GM23338 (cell line): ENCODE data around the gene DPY19L3. TPM values are rescaled to one million over a fixed set of nuclear protein-coding genes. Genes with fewer than 3 reads are reported as not detected.

Source experiments
- ATAC-seq: fragments of 200-7000 bp; cut with Tn5 transposase; 3 replicates; pipeline ENCODE4 v1.9.1; 2020
- DNase-seq: peaks from one replicate; pipeline ENCODE4 v3.0.0-alpha.2; 2015; ENCODE audit warnings: low spot score
- H2AFZ ChIP-seq: fragments of 200-600 bp; sonication (generic); 2 replicates; pipeline ENCODE4 v1.8.0; 2016; ENCODE audit warnings: antibody characterized with exemption, mild to moderate bottlenecking, moderate library complexity
- H3F3A ChIP-seq: fragments of 200-600 bp; sonication (generic); replicated peaks from 2 replicates; pipeline ENCODE4 v1.8.0; 2017; ENCODE audit warnings: antibody characterized with exemption, mixed run types, low read depth
- H3K27ac ChIP-seq: fragments of 200-600 bp; sonication (generic); 2 replicates; pipeline ENCODE4 v1.6.1; 2016; ENCODE audit warnings: low read depth
- H3K27me3 ChIP-seq: fragments of 200-600 bp; sonication (generic); 2 replicates; pipeline ENCODE4 v1.8.0; 2016; ENCODE audit warnings: mild to moderate bottlenecking, mixed run types, moderate library complexity; ENCODE audit not compliant: insufficient read depth
- H3K36me3 ChIP-seq: fragments of 200-600 bp; sonication (generic); 2 replicates; pipeline ENCODE4 v1.8.0; 2016; ENCODE audit warnings: mild to moderate bottlenecking; ENCODE audit not compliant: insufficient read depth
- H3K4me1 ChIP-seq: fragments of 200-600 bp; sonication (generic); 2 replicates; pipeline ENCODE4 v1.8.0; 2016; ENCODE audit warnings: mild to moderate bottlenecking, moderate library complexity; ENCODE audit not compliant: insufficient read depth
- H3K4me2 ChIP-seq: fragments of 200-600 bp; sonication (generic); 2 replicates; pipeline ENCODE4 v1.7.1; 2017; ENCODE audit warnings: mixed run types
- H3K4me3 ChIP-seq: fragments of 200-600 bp; sonication (generic); 2 replicates; pipeline ENCODE4 v1.6.1; 2016; ENCODE audit warnings: mixed run types
- H3K79me2 ChIP-seq: fragments of 200-600 bp; sonication (generic); replicated peaks from 2 replicates; pipeline ENCODE4 v1.8.0; 2017; ENCODE audit warnings: mild to moderate bottlenecking; ENCODE audit not compliant: insufficient read depth
- H3K9me2 ChIP-seq: fragments of 200-600 bp; sonication (generic); 2 replicates; pipeline ENCODE4 v1.8.0; 2017; ENCODE audit not compliant: insufficient read depth
- H4K20me1 ChIP-seq: fragments of 200-600 bp; sonication (generic); replicated peaks from 2 replicates; pipeline ENCODE4 v1.8.0; 2017; ENCODE audit warnings: mild to moderate bottlenecking; ENCODE audit not compliant: insufficient read depth
- H3K27ac Mint-ChIP-seq: 2 replicates; pipeline ENCODE4 v1.8.0; 2020; ENCODE audit warnings: inconsistent platforms, mild to moderate bottlenecking, moderate library complexity, mixed read lengths
- H3K27me3 Mint-ChIP-seq: 3 replicates; pipeline ENCODE4 v1.8.0; 2022; ENCODE audit warnings: low read depth, mild to moderate bottlenecking, moderate library complexity, mixed read lengths, inconsistent platforms; ENCODE audit not compliant: insufficient read depth, poor library complexity
- H3K36me3 Mint-ChIP-seq: 3 replicates; pipeline ENCODE4 v1.8.0; 2021; ENCODE audit warnings: low read depth, mild to moderate bottlenecking, inconsistent platforms, moderate library complexity, mixed read lengths
- H3K4me1 Mint-ChIP-seq: 3 replicates; pipeline ENCODE4 v1.8.0; 2020; ENCODE audit warnings: mild to moderate bottlenecking, inconsistent platforms, mixed read lengths
- H3K4me3 Mint-ChIP-seq: 3 replicates; pipeline ENCODE4 v1.8.0; 2021; ENCODE audit warnings: moderate library complexity, mild to moderate bottlenecking, inconsistent platforms, mixed read lengths
- H3K9me3 Mint-ChIP-seq: 3 replicates; pipeline ENCODE4 v1.8.0; 2020; ENCODE audit warnings: moderate library complexity, mild to moderate bottlenecking, inconsistent platforms, mixed read lengths
- CREB1 ChIP-seq: fragments of 250-450 bp; sonication (Bioruptor Pico); IDR thresholded peaks from 2 replicates; pipeline ENCODE4 v1.5.0; 2020; ENCODE audit warnings: low read depth, mild to moderate bottlenecking, moderate library complexity
- CTCF ChIP-seq, 2 experiments: fragments of 200-600 bp in 1 of 2; sonication (generic) in 1 of 2; conservative IDR thresholded peaks; 2 replicates each; pipeline versions ENCODE4 v1.5.1 to v1.6.1; 2016 to 2017; ENCODE audit warnings: antibody characterized with exemption in 2 of 2, low read depth in 2 of 2, mild to moderate bottlenecking in 2 of 2, moderate library complexity in 1 of 2
- ETS1 ChIP-seq: IDR thresholded peaks from 2 replicates; pipeline ENCODE4 v1.6.1; 2016; ENCODE audit warnings: antibody characterized with exemption
- EZH2 ChIP-seq: fragments of 200-600 bp; sonication (generic); IDR thresholded peaks from one replicate; pipeline ENCODE4 v1.8.0; 2017; ENCODE audit warnings: antibody characterized with exemption, mild to moderate bottlenecking, low read depth; ENCODE audit not compliant: unreplicated experiment
- EZH2phosphoT487 ChIP-seq: fragments of 200-600 bp; sonication (generic); IDR thresholded peaks from one replicate; pipeline ENCODE4 v1.8.1; 2018; ENCODE audit warnings: antibody characterized with exemption; ENCODE audit not compliant: unreplicated experiment
- JUNB ChIP-seq: IDR thresholded peaks from one replicate; pipeline ENCODE4 v1.6.1; 2016; ENCODE audit warnings: antibody characterized with exemption; ENCODE audit not compliant: unreplicated experiment
- NANOG ChIP-seq: IDR thresholded peaks from 2 replicates; pipeline ENCODE4 v1.6.1; 2016; ENCODE audit warnings: antibody characterized with exemption, borderline replicate concordance
- POLR2AphosphoS5 ChIP-seq: IDR thresholded peaks from 2 replicates; pipeline ENCODE4 v1.6.1; 2016; ENCODE audit warnings: antibody characterized with exemption, low read depth
- REST ChIP-seq: IDR thresholded peaks from one replicate; pipeline ENCODE4 v1.6.1; 2018; ENCODE audit warnings: antibody characterized with exemption; ENCODE audit not compliant: unreplicated experiment
- STAT1 ChIP-seq: IDR thresholded peaks from one replicate; pipeline ENCODE4 v1.6.1; 2016; ENCODE audit warnings: antibody characterized with exemption; ENCODE audit not compliant: unreplicated experiment
- ZNF114 ChIP-seq: fragments of 250-450 bp; sonication (Bioruptor Pico); IDR thresholded peaks from 2 replicates; pipeline ENCODE4 v1.5.0; 2020; ENCODE audit warnings: mild to moderate bottlenecking, moderate library complexity
- ZNF462 ChIP-seq: fragments of 250-450 bp; sonication (Bioruptor Pico); IDR thresholded peaks from 2 replicates; pipeline ENCODE4 v1.5.0; 2020; ENCODE audit warnings: mild to moderate bottlenecking, moderate library complexity
- polyA plus RNA-seq: library from polyadenylated mRNA; unstranded; fragments of >200 nt; fragmentation: Nextera tagmentation; extraction: Ambion mirVana; gene quantifications from 2 replicates; pipeline ENCODE4 v1.2.1, GENCODE V29; 2016
- total RNA-seq: library from RNA; depleted of rRNA; stranded (reverse); fragments of >200 nt; shearing (Covaris generic); gene quantifications from 2 replicates; pipeline ENCODE4 v1.2.3, GENCODE V29; 2014

Gene DPY19L3
- total and polyA plus RNA-seq, 2 experiments from 2014 or later, result 13.5 to 46.6 TPM

GRCh38 chr19:32489971-32490370 is 84.4 kb downstream of the DPY19L3 start:
- Mint-ChIP-seq H3K9me3 (no peaks in the 10 kb centered on the region; the same call in 1 of the 3 replicates), H3K27me3 (no peaks in the 10 kb centered on the region)
- no peaks in the 10 kb centered on the region for H3K79me2 ChIP-seq

More at GRCh38 chr19:32489971-32490370, 84.4 kb downstream of the DPY19L3 start:
- DNase-seq, result no peak
- Mint-ChIP-seq H3K27ac (no peak overlapping the region), H3K4me3 (no peak overlapping the region), H3K4me1 (peaks cover 4% of the 10 kb centered on the region; the same call in 2 of the 3 replicates), H3K36me3 (peaks cover 36% of the 10 kb centered on the region)
- no peaks in the 10 kb centered on the region for H3F3A ChIP-seq
- no peak overlapping the region for H3K4me2 ChIP-seq
- H3K4me3 ChIP-seq, result no peak overlapping the region
- H2AFZ ChIP-seq, result no peak overlapping the region
- H3K36me3 ChIP-seq, result no peaks in the 10 kb centered on the region
- no peaks in the 10 kb centered on the region for H3K9me2 ChIP-seq
- H4K20me1 ChIP-seq, result no peaks in the 10 kb centered on the region
- H3K4me1 ChIP-seq, result peaks cover 6% of the 10 kb centered on the region; the same call in 1 of the 2 replicates
- H3K27ac ChIP-seq, result no peak overlapping the region
- no peaks in the 10 kb centered on the region for H3K27me3 ChIP-seq
- TF ChIP-seq EZH2, result no peak
- no peak for TF ChIP-seq STAT1
- no peak for TF ChIP-seq ZNF114 (CRISPR knock-in tag)
- no peak for TF ChIP-seq CTCF (conservative IDR thresholded peaks at IDR 0.05; ENCODE audit: low read depth in 2 of 2)
- TF ChIP-seq JUNB, result no peak
- no peak for TF ChIP-seq ETS1
- TF ChIP-seq EZH2phosphoT487, result no peak
- TF ChIP-seq REST, result no peak
- TF ChIP-seq NANOG, result no peak
- TF ChIP-seq CREB1 (CRISPR knock-in tag), result no peak
- TF ChIP-seq POLR2AphosphoS5, result no peak
- TF ChIP-seq ZNF462 (CRISPR knock-in tag), result no peak
- no peak for ATAC-seq
